ENCODE measurements around the gene MRPL1.

Gene MRPL1

GRCh38 chr4:77910676-77911075 lies 48.0 kb downstream of the MRPL1 start:
- Histone ChIP-seq H3K4me1 (no peaks in the 10 kb centered on the region), H4K20me1 (no peaks in the 10 kb centered on the region), H3K4me3 (no peak overlapping the region), H3K36me3 (peaks cover 42% of the 10 kb centered on the region), H3K9me3 (no peaks in the 10 kb centered on the region; the same call in 1 of the 2 replicates), H3K4me2 (no peak overlapping the region), H3K27me3 (no peaks in the 10 kb centered on the region), H3K27ac (no peak overlapping the region), H3K9ac (no peak overlapping the region)
- TF ChIP-seq Cebpa-rat (IDR thresholded peaks at IDR 0.05), result no peak

DNA sequence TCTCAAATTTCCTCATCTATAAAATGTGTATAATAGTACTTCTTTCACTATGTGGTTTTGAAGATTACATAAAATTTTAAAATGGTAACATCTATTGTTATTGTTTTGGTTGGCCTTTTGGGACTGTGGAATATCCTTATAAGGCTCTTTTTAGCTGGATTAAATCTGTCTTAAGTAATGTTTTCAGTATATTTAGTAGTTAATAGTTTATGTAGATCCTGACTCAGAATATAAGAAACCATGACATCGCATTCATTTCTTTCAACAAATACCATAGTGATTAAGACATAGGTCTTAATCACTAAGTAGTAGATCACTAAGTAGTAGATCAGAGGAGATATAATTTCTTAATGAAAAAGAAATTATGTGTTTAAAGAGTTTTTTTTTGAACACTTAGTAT lies 48.5 kb downstream of the MRPL1 start:
- H3K4me3 ChIP-seq, result no peak overlapping the region
- no peak overlapping the region for H3K27ac ChIP-seq
- no peak overlapping the region for H3K4me2 ChIP-seq
- H4K20me1 ChIP-seq, result no peaks in the 10 kb centered on the region
- no peaks in the 10 kb centered on the region for H3K4me1 ChIP-seq
- peaks cover 42% of the 10 kb centered on the region for H3K36me3 ChIP-seq
- no peak overlapping the region for H3K9ac ChIP-seq
- TF ChIP-seq Cebpa-rat (IDR thresholded peaks at IDR 0.05), result no peak
- H3K9me3 ChIP-seq, result no peaks in the 10 kb centered on the region; the same call in 1 of the 2 replicates
- H3K27me3 ChIP-seq, result no peaks in the 10 kb centered on the region

DNA sequence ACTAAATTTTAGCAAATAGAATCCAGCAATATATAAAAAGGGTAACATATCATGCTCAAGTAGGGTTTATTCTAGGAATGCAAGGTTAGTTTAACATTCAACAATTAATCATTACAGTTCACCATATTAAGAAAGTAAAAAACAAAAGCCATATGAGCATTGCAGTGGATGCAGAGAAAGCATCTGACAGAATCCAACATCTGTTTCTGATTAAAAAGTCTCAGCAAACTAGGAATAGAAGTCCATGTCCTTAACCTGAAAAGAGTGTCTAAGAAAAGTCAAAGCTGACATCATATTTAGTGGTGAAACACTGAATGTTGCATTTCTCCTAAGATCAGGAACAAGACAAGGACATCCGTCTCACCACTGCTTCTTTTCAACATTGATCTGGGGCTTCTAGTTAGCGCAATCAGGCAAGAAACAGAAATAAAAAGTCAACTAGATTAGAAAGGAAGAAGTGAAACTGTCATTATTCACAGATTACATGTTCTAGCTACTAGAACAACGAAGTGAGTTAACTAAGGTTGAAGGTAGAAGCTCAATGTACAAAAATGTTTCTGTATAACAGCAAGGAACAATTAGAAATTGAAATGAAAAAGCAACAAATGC lies 49.3 kb downstream of the MRPL1 start:
- no peaks in the 10 kb centered on the region for H4K20me1 ChIP-seq
- H3K36me3 ChIP-seq, result peaks cover 40% of the 10 kb centered on the region
- no peak overlapping the region for H3K4me2 ChIP-seq
- no peak overlapping the region for H3K9ac ChIP-seq
- TF ChIP-seq Cebpa-rat (IDR thresholded peaks at IDR 0.05), result no peak
- no peak overlapping the region for H3K4me3 ChIP-seq
- no peaks in the 10 kb centered on the region for H3K4me1 ChIP-seq
- no peak overlapping the region for H3K27ac ChIP-seq
- no peaks in the 10 kb centered on the region; the same call in 1 of the 2 replicates for H3K9me3 ChIP-seq
- H3K27me3 ChIP-seq, result no peaks in the 10 kb centered on the region

GRCh38 chr4:77913348-77913747 lies 50.7 kb downstream of the MRPL1 start:
- Histone ChIP-seq H3K9me3 (no peaks in the 10 kb centered on the region; the same call in 1 of the 2 replicates), H3K4me2 (no peak overlapping the region), H3K4me3 (no peak overlapping the region), H3K4me1 (no peaks in the 10 kb centered on the region), H3K9ac (no peak overlapping the region), H4K20me1 (no peaks in the 10 kb centered on the region), H3K27me3 (no peaks in the 10 kb centered on the region), H3K27ac (no peak overlapping the region), H3K36me3 (peaks cover 39% of the 10 kb centered on the region)
- TF ChIP-seq Cebpa-rat (IDR thresholded peaks at IDR 0.05), result no peak

GRCh38 chr4:77917075-77917474 lies 54.4 kb downstream of the MRPL1 start:
- no peak overlapping the region for H3K27ac ChIP-seq
- peaks cover 13% of the 10 kb centered on the region for H3K4me1 ChIP-seq

GRCh38 chr4:77917601-77918000 lies 55.0 kb downstream of the MRPL1 start:
- no peak overlapping the region for H3K27ac ChIP-seq
- peaks cover 14% of the 10 kb centered on the region; the same call in 1 of the 2 replicates for H3K36me3 ChIP-seq
- TF ChIP-seq Cebpa-rat (IDR thresholded peaks at IDR 0.05), result no peak
- H3K4me2 ChIP-seq, result no peak overlapping the region
- H3K4me1 ChIP-seq, result peaks cover 13% of the 10 kb centered on the region
- no peak overlapping the region for H3K9ac ChIP-seq
- no peaks in the 10 kb centered on the region for H3K27me3 ChIP-seq
- no peaks in the 10 kb centered on the region for H3K9me3 ChIP-seq
- H3K4me3 ChIP-seq, result no peak overlapping the region
- H4K20me1 ChIP-seq, result no peaks in the 10 kb centered on the region

More at GRCh38 chr4:77917075-77917474, 54.4 kb downstream of the MRPL1 start:
- no peak overlapping the region for H3K4me2 ChIP-seq
- no peak overlapping the region for H3K9ac ChIP-seq
- H3K4me3 ChIP-seq, result no peak overlapping the region
- no peaks in the 10 kb centered on the region for H3K27me3 ChIP-seq
- no peaks in the 10 kb centered on the region for H3K9me3 ChIP-seq
- no peak for TF ChIP-seq Cebpa-rat (IDR thresholded peaks at IDR 0.05)
- no peaks in the 10 kb centered on the region for H4K20me1 ChIP-seq
- peaks cover 15% of the 10 kb centered on the region; the same call in 1 of the 2 replicates for H3K36me3 ChIP-seq

DNA sequence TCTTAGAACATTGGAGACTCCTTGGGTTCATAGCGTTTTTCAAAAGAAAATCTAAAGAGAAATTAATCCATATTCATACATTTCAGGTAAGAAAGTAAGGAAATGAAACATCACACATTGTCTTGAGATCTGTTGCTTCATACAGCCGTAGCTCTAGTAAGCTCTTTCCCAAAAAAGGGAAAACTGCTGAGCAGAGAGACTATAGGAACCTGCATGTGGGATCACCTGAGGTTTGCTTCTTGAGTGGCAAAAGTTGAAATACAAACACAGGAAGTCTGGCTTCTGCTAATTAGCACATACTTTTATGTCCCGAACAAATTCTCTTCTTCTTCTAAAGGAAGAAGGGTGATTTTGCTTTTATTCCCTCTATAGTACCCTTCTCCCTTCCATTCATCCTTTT lies 57.7 kb downstream of the MRPL1 start:
- Histone ChIP-seq H3K27ac (no peak overlapping the region), H3K36me3 (peaks cover 30% of the 10 kb centered on the region), H3K9ac (no peak overlapping the region), H3K27me3 (no peaks in the 10 kb centered on the region), H3K4me2 (no peak overlapping the region), H3K9me3 (peaks cover 15% of the 10 kb centered on the region), H4K20me1 (no peaks in the 10 kb centered on the region), H3K4me3 (no peak overlapping the region), H3K4me1 (peaks cover 13% of the 10 kb centered on the region)
- TF ChIP-seq Cebpa-rat (IDR thresholded peaks at IDR 0.05), result no peak

DNA sequence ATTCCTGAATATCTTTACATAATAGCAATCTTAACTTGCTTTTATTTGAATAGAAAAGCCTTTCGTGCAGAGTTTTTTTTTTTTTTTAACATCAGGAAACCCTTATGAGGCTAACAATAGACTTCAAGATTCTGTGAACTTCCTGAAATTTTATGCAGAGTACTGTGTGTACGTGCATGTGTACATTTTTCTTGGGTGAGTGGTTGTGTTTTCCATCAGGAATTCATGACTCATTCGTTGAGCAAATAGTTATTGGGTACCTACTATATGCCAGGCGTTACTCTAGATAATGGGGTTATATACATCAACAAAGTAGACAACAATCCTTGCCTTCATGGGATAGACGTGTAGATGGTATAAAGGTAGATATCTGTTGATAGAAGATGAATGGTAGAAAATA lies 59.1 kb downstream of the MRPL1 start:
- no peak overlapping the region for H3K4me3 ChIP-seq
- no peak for TF ChIP-seq Cebpa-rat (IDR thresholded peaks at IDR 0.05)
- H3K4me2 ChIP-seq, result peak overlapping the region; percentile 29; the same call in 1 of the 2 replicates
- H3K9ac ChIP-seq, result no peak overlapping the region
- H3K27ac ChIP-seq, result no peak overlapping the region
- no peaks in the 10 kb centered on the region for H3K27me3 ChIP-seq
- H3K36me3 ChIP-seq, result peaks cover 38% of the 10 kb centered on the region
- peaks cover 17% of the 10 kb centered on the region for H3K9me3 ChIP-seq
- no peaks in the 10 kb centered on the region for H4K20me1 ChIP-seq
- peaks cover 13% of the 10 kb centered on the region for H3K4me1 ChIP-seq

GRCh38 chr4:77922158-77923094 lies 59.8 kb downstream of the MRPL1 start:
- no peak overlapping the region for H3K9ac ChIP-seq
- H4K20me1 ChIP-seq, result no peaks in the 10 kb centered on the region
- no peaks in the 10 kb centered on the region for H3K27me3 ChIP-seq
- H3K4me3 ChIP-seq, result no peak overlapping the region
- peaks cover 17% of the 10 kb centered on the region for H3K9me3 ChIP-seq
- H3K4me2 ChIP-seq, result no peak overlapping the region
- H3K4me1 ChIP-seq, result peaks cover 13% of the 10 kb centered on the region
- H3K27ac ChIP-seq, result no peak overlapping the region
- no peak for TF ChIP-seq Cebpa-rat (IDR thresholded peaks at IDR 0.05)
- peaks cover 39% of the 10 kb centered on the region for H3K36me3 ChIP-seq

All from BLaER1 (cell line).